SJCRH30 (cell line): Measurements from ENCODE around the gene NR2E3. TPM values are rescaled to one million over a fixed set of nuclear protein-coding genes. Genes with fewer than 3 reads are reported as not detected.

Experiments used
- DNase-seq, 2 experiments: peaks; one replicate each; pipeline ENCODE4 v3.0.0-alpha.2; 2015 to 2020
- H3K27ac ChIP-seq: fragments of 250-450 bp; sonication (Bioruptor Pico); 2 replicates; pipeline ENCODE4 v1.5.1; 2020; ENCODE audit warnings: mild to moderate bottlenecking, moderate library complexity
- H3K27me3 ChIP-seq: fragments of 250-450 bp; sonication (Bioruptor Pico); 2 replicates; pipeline ENCODE4 v1.5.1; 2020; ENCODE audit warnings: mild to moderate bottlenecking, moderate library complexity
- H3K36me3 ChIP-seq: fragments of 250-450 bp; sonication (Bioruptor Pico); 2 replicates; pipeline ENCODE4 v1.5.1; 2020; ENCODE audit warnings: mild to moderate bottlenecking, moderate library complexity
- H3K4me1 ChIP-seq: fragments of 250-450 bp; sonication (Bioruptor Pico); 2 replicates; pipeline ENCODE4 v1.5.1; 2020; ENCODE audit warnings: mild to moderate bottlenecking, moderate library complexity
- H3K4me3 ChIP-seq: fragments of 250-450 bp; sonication (Bioruptor Pico); 2 replicates; pipeline ENCODE4 v1.5.1; 2020; ENCODE audit warnings: mild to moderate bottlenecking, moderate library complexity
- H3K9me3 ChIP-seq: fragments of 250-450 bp; sonication (Bioruptor Pico); replicated peaks from 2 replicates; pipeline ENCODE4 v1.5.1; 2020; ENCODE audit warnings: mild to moderate bottlenecking, moderate library complexity
- total RNA-seq: library from RNA; depleted of rRNA; stranded (reverse); fragments of >200 nt; shearing (Covaris generic); gene quantifications from 2 replicates; pipeline ENCODE4 v1.2.3, GENCODE V29; 2014

NR2E3 gene
- total RNA-seq, 1 experiment from 2014 or later: 8.8 TPM

DNA sequence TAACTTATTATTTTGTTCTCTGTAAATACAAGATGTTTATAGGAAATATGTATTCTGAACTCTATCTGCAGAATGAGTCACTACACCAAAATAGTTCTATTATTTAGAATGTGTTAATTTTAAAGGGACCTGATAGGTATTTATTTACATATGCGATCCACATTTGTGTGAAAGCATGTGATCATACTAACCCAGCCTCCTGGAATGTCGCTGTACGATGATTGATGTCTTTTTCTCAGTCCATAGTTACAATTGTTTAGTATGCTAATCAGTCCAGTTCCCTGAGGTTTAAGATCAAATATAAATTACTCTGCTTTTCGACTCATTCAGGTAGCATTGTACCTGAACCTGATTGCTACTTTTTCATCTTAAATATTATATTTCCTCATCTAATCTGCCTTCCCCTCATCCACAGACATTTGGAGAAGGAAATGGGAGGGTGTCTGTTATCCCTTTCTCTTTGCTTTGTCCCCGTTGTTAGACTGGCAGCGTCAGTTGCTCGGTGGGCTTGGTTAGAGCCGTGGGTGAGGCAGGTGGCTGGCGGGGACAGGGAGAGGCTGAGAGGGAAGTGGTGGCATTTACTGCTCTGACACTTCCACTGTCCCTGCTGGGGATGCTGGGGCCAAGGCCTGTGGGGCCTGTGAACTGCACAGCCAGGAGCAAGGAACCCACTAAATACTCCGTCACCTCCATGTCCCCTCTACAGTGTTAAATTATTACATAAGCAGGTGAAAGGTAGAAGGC lies 27.8 kb upstream of the NR2E3 start:
- DNase-seq: peak; percentile 45 to 64
- H3K27me3 ChIP-seq: no peaks in the 10 kb centered on the region
- H3K4me3 ChIP-seq: no peak overlapping the region
- no peak overlapping the region for H3K27ac ChIP-seq
- H3K4me1 ChIP-seq: 0 out of 2 replicates have a peak, but pooled peaks cover 3% of the 10 kb centered on the region
- no peaks in the 10 kb centered on the region for H3K9me3 ChIP-seq
- H3K36me3 ChIP-seq: no peaks in the 10 kb centered on the region

DNA sequence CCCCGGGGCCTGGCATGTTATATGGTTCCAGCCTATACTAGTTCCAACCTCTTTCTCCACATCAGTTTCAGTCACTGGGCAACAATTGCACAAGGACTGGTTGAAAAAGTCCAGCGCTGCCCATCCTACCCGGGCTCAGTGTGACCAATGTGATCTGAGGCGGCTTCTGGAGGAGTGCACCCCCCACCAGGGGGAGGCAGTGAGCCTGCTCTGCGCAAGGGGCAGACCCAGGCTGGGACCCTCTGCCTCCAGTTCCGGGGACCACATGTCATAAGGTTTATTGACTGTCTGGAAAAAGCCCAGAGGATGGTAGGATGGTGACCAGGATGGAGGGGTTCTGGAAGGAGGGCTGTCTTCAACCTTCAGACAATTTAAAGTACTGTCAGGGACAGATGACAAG lies 25.6 kb upstream of the NR2E3 start:
- Histone ChIP-seq H3K4me3 (no peak overlapping the region), H3K9me3 (no peaks in the 10 kb centered on the region), H3K4me1 (0 out of 2 replicates have a peak, but pooled peaks cover 3% of the 10 kb centered on the region), H3K27me3 (no peaks in the 10 kb centered on the region), H3K36me3 (no peaks in the 10 kb centered on the region), H3K27ac (no peak overlapping the region)
- DNase-seq: peak in 1 of 2 experiments; percentile 41

DNA sequence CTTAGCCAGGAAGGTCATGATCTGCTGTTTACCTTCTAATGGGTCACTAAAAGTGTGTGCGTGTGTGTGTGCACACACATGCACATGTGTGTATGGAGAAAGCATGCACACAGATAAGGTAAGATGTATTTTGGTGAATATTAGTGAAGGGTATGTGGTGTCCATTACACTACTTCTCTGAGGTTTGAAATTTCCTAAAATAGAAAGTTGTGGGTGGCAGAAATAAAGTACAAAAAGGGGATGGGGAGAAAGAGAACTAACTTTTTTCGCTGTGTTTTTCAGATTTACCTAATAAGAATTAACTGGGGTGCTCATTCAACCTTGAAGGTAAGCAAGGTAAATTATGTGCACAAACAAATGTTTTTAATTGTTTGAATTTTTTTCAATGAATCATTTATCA lies 24.4 kb upstream of the NR2E3 start:
- Histone ChIP-seq H3K27ac (no peak overlapping the region), H3K27me3 (no peaks in the 10 kb centered on the region), H3K36me3 (no peaks in the 10 kb centered on the region), H3K4me1 (0 out of 2 replicates have a peak, but pooled peaks cover 2% of the 10 kb centered on the region), H3K9me3 (no peaks in the 10 kb centered on the region), H3K4me3 (no peak overlapping the region)
- DNase-seq: no peak

DNA sequence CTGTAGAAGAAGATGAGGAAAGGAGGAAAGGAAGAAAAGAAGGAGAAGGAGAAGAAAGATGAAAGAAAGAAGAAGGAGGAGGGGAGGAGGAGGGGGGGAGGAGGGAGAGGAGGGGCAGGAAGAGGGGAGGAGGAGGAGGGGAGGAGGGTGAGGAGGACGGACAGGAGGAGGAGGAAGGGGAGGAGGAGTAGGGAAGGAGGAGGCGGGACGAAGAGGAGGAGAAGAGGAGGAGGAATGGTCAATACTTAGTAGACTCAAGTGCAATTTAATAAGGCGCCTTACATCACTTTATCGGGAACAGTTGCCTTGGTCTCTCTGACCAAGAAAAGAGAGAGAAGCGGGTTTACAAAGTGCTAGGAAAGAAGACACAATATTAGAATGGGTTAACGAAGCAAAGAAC lies 23.7 kb upstream of the NR2E3 start:
- peaks cover 7% of the 10 kb centered on the region; the same call in 1 of the 2 replicates for H3K4me1 ChIP-seq
- H3K4me3 ChIP-seq: no peak overlapping the region
- H3K27me3 ChIP-seq: no peaks in the 10 kb centered on the region
- no peaks in the 10 kb centered on the region for H3K9me3 ChIP-seq
- H3K27ac ChIP-seq: no peak overlapping the region
- no peak for DNase-seq
- no peaks in the 10 kb centered on the region for H3K36me3 ChIP-seq

DNA sequence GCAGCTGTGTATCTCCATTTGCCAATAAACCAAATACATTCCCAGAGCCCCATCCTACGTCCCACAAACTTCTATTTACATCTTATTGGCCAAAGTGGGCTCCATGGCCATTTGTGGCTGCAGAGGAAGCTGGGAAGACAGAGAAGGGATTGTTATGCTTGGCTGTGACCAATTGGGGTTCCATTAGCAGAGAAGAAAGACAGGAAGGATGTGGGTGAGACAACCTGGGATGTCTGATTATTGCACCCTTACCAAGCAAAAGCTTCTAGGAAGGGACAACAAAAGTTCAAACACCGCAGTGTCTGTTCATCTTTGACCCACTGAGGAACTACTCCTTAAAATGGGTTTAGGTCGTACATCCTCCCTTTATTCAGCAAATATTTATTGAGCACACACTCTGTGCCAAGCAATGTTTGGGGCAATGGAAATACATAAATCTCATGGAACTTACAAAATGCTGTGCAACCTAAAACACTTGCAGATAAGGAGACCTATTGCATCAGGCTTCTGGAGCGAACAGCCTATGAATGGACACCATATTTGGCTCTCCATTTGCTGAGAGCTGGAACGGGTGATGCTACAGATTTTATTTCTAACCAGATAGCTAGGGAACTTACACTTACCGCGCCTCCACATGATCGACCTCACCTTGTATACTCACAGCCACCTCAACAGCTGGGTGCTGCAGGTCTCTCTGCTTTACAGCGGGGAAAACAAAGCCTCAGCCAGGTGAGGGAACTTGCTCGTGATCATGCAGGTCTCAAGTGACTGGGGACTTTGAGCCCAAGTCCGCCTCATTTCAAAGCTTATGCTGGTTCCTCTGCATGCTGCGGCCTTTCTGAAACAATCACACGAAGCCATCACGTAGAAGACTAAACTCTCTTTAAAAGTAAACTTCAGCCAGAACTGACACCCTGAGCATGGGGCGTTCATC lies 21.4 kb upstream of the NR2E3 start:
- DNase-seq: peak in 1 of 2 experiments; percentile 60
- Histone ChIP-seq H3K27me3 (no peaks in the 10 kb centered on the region), H3K4me1 (peaks cover 12% of the 10 kb centered on the region; the same call in 1 of the 2 replicates), H3K27ac (peak overlapping the region; percentile 26), H3K4me3 (no peak overlapping the region), H3K9me3 (no peaks in the 10 kb centered on the region; the same call in 1 of the 2 replicates), H3K36me3 (no peaks in the 10 kb centered on the region)

DNA sequence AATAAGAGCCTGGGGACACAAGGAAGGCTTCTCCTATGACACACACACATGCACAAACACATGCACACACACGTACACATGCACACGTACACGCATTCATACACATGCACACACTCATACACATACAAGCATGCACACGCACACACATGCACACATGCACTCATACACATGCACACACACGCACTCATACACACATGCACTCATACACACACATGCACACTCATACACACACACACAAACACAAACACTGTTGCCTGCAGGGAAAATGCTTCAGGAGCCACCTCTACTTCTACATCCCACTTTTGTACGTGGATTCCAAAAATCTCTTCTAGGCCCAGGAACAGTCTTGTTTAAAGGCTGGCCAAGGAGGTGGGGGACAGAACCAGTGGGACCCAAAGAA lies 20.7 kb upstream of the NR2E3 start:
- Histone ChIP-seq H3K4me3 (no peak overlapping the region), H3K36me3 (no peaks in the 10 kb centered on the region), H3K9me3 (no peaks in the 10 kb centered on the region; the same call in 1 of the 2 replicates), H3K27ac (no peak overlapping the region), H3K27me3 (no peaks in the 10 kb centered on the region), H3K4me1 (peaks cover 12% of the 10 kb centered on the region; the same call in 1 of the 2 replicates)
- no peak for DNase-seq

GRCh38 chr15:71790081-71790480 lies 20.3 kb upstream of the NR2E3 start:
- Histone ChIP-seq H3K27ac (no peak overlapping the region; the same call in 1 of the 2 replicates), H3K9me3 (no peaks in the 10 kb centered on the region; the same call in 1 of the 2 replicates), H3K4me1 (peaks cover 12% of the 10 kb centered on the region; the same call in 1 of the 2 replicates), H3K4me3 (no peak overlapping the region), H3K36me3 (no peaks in the 10 kb centered on the region), H3K27me3 (no peaks in the 10 kb centered on the region)
- DNase-seq: no peak

GRCh38 chr15:71791975-71792374 lies 18.4 kb upstream of the NR2E3 start:
- peaks cover 12% of the 10 kb centered on the region; the same call in 1 of the 2 replicates for H3K4me1 ChIP-seq
- no peak overlapping the region for H3K4me3 ChIP-seq
- H3K27ac ChIP-seq: 0 out of 2 replicates have a peak overlapping the region, but pooled peaks have one; percentile 1
- no peaks in the 10 kb centered on the region for H3K27me3 ChIP-seq
- no peak for DNase-seq
- H3K36me3 ChIP-seq: no peaks in the 10 kb centered on the region
- no peaks in the 10 kb centered on the region; the same call in 1 of the 2 replicates for H3K9me3 ChIP-seq

DNA sequence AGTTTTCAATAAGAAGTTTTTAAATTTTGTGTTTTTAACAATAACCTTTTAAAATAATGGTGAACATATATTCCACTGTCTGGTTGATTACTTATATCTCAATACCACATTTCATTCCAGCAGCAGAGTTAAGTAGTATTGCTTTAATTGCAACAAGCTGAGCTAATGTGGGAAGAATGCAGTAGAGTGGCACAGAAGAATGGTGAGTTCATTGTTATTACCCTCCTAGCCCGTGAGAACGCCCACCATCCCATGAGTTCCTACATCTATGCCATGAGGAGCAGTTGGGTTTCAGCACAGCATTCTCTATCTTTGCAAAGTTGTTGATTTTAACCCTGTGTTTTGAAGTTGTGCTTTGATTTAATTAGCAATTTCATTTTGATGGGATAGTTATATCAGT lies 17.8 kb upstream of the NR2E3 start:
- no peak overlapping the region for H3K4me3 ChIP-seq
- DNase-seq: no peak
- H3K27me3 ChIP-seq: no peaks in the 10 kb centered on the region
- no peaks in the 10 kb centered on the region; the same call in 1 of the 2 replicates for H3K9me3 ChIP-seq
- no peak overlapping the region for H3K27ac ChIP-seq
- H3K4me1 ChIP-seq: peaks cover 12% of the 10 kb centered on the region; the same call in 1 of the 2 replicates
- no peaks in the 10 kb centered on the region for H3K36me3 ChIP-seq

DNA sequence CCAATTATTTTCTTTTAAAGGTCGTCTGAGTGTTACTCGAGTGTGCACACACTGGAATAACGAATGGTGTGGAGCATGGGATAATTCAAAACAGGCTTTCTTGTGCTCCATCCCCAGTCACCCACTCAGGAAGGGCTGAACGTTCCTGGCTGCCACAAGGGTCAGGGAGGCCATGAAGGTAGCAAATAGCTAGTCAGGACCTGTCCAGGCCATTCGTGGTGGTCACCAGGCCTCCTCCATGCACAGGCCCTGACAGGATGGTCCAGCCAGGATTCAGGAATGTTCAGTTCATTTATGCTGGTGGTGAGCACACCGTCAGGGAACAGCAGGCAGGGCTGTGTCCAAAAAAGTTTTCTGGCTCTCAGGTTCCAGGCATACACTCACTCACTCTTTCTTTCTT lies 11.7 kb upstream of the NR2E3 start:
- Histone ChIP-seq H3K27ac (no peak overlapping the region), H3K4me3 (no peak overlapping the region), H3K36me3 (no peaks in the 10 kb centered on the region), H3K27me3 (no peaks in the 10 kb centered on the region), H3K4me1 (peaks cover 3% of the 10 kb centered on the region; the same call in 1 of the 2 replicates), H3K9me3 (no peaks in the 10 kb centered on the region)
- no peak for DNase-seq

DNA sequence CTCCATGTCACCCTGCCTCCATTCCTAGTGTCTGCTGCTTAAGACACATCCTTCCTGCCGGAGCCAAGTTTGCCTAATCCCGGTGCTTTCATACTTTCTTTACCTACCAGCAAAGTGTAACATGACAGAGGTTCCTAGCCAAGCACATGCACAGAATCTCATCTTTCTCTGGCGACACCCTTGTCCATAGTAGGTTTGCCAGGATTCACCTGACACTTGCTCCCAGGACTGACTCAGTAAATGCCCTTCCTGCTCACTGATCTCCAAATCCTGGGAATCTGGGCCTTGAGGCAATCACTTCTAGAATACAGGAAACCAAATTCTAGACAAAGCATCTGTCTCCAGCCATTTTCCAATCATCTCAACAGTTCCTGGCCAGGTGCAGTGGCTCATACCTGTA lies 10.2 kb upstream of the NR2E3 start:
- DNase-seq: no peak
- H3K4me1 ChIP-seq: peaks cover 8% of the 10 kb centered on the region; the same call in 1 of the 2 replicates
- H3K36me3 ChIP-seq: no peaks in the 10 kb centered on the region
- H3K9me3 ChIP-seq: no peaks in the 10 kb centered on the region
- H3K27me3 ChIP-seq: no peaks in the 10 kb centered on the region
- no peak overlapping the region for H3K4me3 ChIP-seq
- peak overlapping the region; percentile 47; the same call in 1 of the 2 replicates for H3K27ac ChIP-seq

GRCh38 chr15:71800835-71801745 lies 9.3 kb upstream of the NR2E3 start:
- H3K4me1 ChIP-seq: peaks cover 14% of the 10 kb centered on the region
- no peaks in the 10 kb centered on the region for H3K27me3 ChIP-seq
- H3K27ac ChIP-seq: peak overlapping the region; percentile 47
- peak in 1 of 2 experiments; percentile 90 for DNase-seq
- peak overlapping the region; percentile 40 for H3K4me3 ChIP-seq
- H3K9me3 ChIP-seq: no peaks in the 10 kb centered on the region
- no peaks in the 10 kb centered on the region for H3K36me3 ChIP-seq

GRCh38 chr15:71801935-71802655 lies 8.3 kb upstream of the NR2E3 start:
- Histone ChIP-seq H3K27ac (no peak overlapping the region), H3K9me3 (no peaks in the 10 kb centered on the region), H3K27me3 (no peaks in the 10 kb centered on the region), H3K4me3 (no peak overlapping the region), H3K4me1 (peaks cover 24% of the 10 kb centered on the region), H3K36me3 (no peaks in the 10 kb centered on the region)
- DNase-seq: no peak
